Stimulated activated CD8-positive, alpha-beta memory T cell treated with anti-CD3 and anti-CD28 coated beads, Interleukin-4, amount 100 ng/mL, for 1 hour (primary cell): ENCODE data around the gene SCN5A.

ENCODE experiments used
- DNase-seq, 2 donors: peaks; one replicate each; pipeline ENCODE4 v3.0.0-alpha.2; 2020; ENCODE audit warnings: low read depth in 2 of 2, low spot score in 1 of 2

Gene SCN5A

GRCh38 chr3:38544926-38545325 lies 104.6 kb downstream of the SCN5A start:
- no peak for DNase-seq

- no peak for DNase-seq
Observed at GRCh38 chr3:38543586-38543985, 105.9 kb downstream of the SCN5A start.

- DNase-seq: no peak
Observed at GRCh38 chr3:38542401-38543298, 106.8 kb downstream of the SCN5A start.

- DNase-seq: no peak
Observed at GRCh38 chr3:38541806-38542205, 107.7 kb downstream of the SCN5A start.

- DNase-seq: no peak
Observed at GRCh38 chr3:38538773-38539353, 110.6 kb downstream of the SCN5A start.

GRCh38 chr3:38536671-38537070 lies 112.8 kb downstream of the SCN5A start:
- DNase-seq: no peak

- DNase-seq: no peak
Observed at GRCh38 chr3:38534604-38535003, 114.9 kb downstream of the SCN5A start.

- no peak for DNase-seq
Observed at GRCh38 chr3:38534180-38534579, 115.3 kb downstream of the SCN5A start.

- DNase-seq: no peak
Observed at GRCh38 chr3:38533285-38533976, 116.1 kb downstream of the SCN5A start.

GRCh38 chr3:38532529-38532928 lies 117.0 kb downstream of the SCN5A start:
- DNase-seq: no peak

GRCh38 chr3:38528457-38528856 lies 121.0 kb downstream of the SCN5A start:
- no peak for DNase-seq

- no peak for DNase-seq
Observed at GRCh38 chr3:38526792-38527191, 122.7 kb downstream of the SCN5A start.

- no peak for DNase-seq
Observed at GRCh38 chr3:38524141-38524739, 125.2 kb downstream of the SCN5A start.

- DNase-seq: no peak
Observed at GRCh38 chr3:38522002-38522401, 127.5 kb downstream of the SCN5A start.

GRCh38 chr3:38521391-38521987 lies 128.0 kb downstream of the SCN5A start:
- peak; percentile 27 to 34 for DNase-seq

- no peak for DNase-seq
Observed at GRCh38 chr3:38519651-38520050, 129.8 kb downstream of the SCN5A start.

- no peak for DNase-seq
Observed at GRCh38 chr3:38519000-38519399, 130.5 kb downstream of the SCN5A start.

GRCh38 chr3:38516669-38517068 lies 132.8 kb downstream of the SCN5A start:
- no peak for DNase-seq

GRCh38 chr3:38515367-38515766 lies 134.1 kb downstream of the SCN5A start:
- DNase-seq: no peak

GRCh38 chr3:38511546-38511945 lies 137.9 kb downstream of the SCN5A start:
- DNase-seq: no peak

- DNase-seq: no peak
Observed at GRCh38 chr3:38510631-38511030, 138.9 kb downstream of the SCN5A start.
